Stomach (tissue), 9 donors: ENCODE measurements around the gene CTH. TPM values are rescaled to one million over a fixed set of nuclear protein-coding genes. Genes with fewer than 3 reads are reported as not detected.
"Not testable (repeated sequence)": the region's sequence is repeated elsewhere in the genome, so short reads cannot be mapped to it uniquely, and the experiment has no call there.

Source experiments
- DNase-seq, 2 donors: peaks; one replicate each; pipeline versions ENCODE4 v3.0.0 to v3.0.0-alpha.2; 2013 to 2019
- H3K27ac ChIP-seq, 5 donors: fragments of 200-600 bp in 4 of 5; sonication (generic) in 4 of 5; one replicate each; pipeline ENCODE4 v1.5.1; 2013 to 2019; ENCODE audit warnings: mild to moderate bottlenecking in 1 of 5, moderate library complexity in 1 of 5
- H3K27me3 ChIP-seq, 3 donors: fragments of 200-600 bp; sonication (generic); one replicate each; pipeline ENCODE4 v1.5.1; 2017 to 2019; ENCODE audit warnings: mixed run types in 1 of 3
- H3K36me3 ChIP-seq, 4 donors: fragments of 200-600 bp; sonication (generic); 1 replicate in 3 of 4; 2 replicates in 1 of 4; pipeline ENCODE4 v1.5.1; 2016 to 2019
- H3K4me1 ChIP-seq, 4 donors: fragments of 200-600 bp; sonication (generic); one replicate each; pipeline ENCODE4 v1.5.1; 2016 to 2019
- H3K4me3 ChIP-seq, 4 donors: fragments of 200-600 bp; sonication (generic) in 3 of 4; one replicate each; pipeline ENCODE4 v1.5.1; 2016 to 2019; ENCODE audit warnings: mild to moderate bottlenecking in 1 of 4
- H3K9me3 ChIP-seq, 4 donors: fragments of 200-600 bp; sonication (generic); one replicate each; pipeline ENCODE4 v1.5.1; 2016 to 2019
- EP300 ChIP-seq: sonication (generic); formaldehyde crosslinking; IDR thresholded peaks from one replicate; pipeline ENCODE4 v1.6.1; 2017; ENCODE audit warnings: antibody characterized with exemption
- POLR2A ChIP-seq, 4 donors: fragments of 450-650 bp; IDR thresholded peaks; one replicate each; pipeline ENCODE4 v1.6.1; 2016; ENCODE audit warnings: antibody characterized with exemption in 4 of 4, control low read depth in 2 of 4, mild to moderate bottlenecking in 1 of 4, moderate library complexity in 1 of 4
- POLR2AphosphoS5 ChIP-seq, 3 donors: sonication (generic); formaldehyde crosslinking; IDR thresholded peaks; one replicate each; pipeline ENCODE4 v1.6.1; 2016; ENCODE audit warnings: antibody characterized with exemption in 3 of 3
- WGBS, 5 donors: extraction: QIAGEN DNeasy Blood & Tissue Kit in 3 of 5; methylation state at CpG; one replicate each; pipeline versions ENCODE4 v1.1.5 to v1.1.7; 2013 to 2018; 5-methylcytosine and 5-hydroxymethylcytosine counted together
- intact Hi-C: fragments of 100-400 bp; cut with DNase I; formaldehyde crosslinking; loops from one replicate; pipeline ENCODE4 v1.15.1; 2023; ENCODE audit warnings: low total_unique reads
- polyA plus RNA-seq, 3 donors: library from polyadenylated mRNA; stranded (reverse); fragments of 200-250 nt; gene quantifications; one replicate each; pipeline ENCODE4 v1.2.3, GENCODE V29; 2013
- total RNA-seq, 5 donors: library from RNA; depleted of rRNA; stranded (reverse); fragments of >200 nt; gene quantifications; one replicate each; pipeline versions ENCODE4 v1.1.0 to v1.2.3, GENCODE V29; 2014 to 2016
- TF ChIP-seq, protein P1 (sequence below), 7 experiments: fragments of 450-650 bp in 4 of 7; fragments of 200-600 bp in 3 of 7; sonication (generic) in 3 of 7; IDR thresholded peaks; one replicate each; pipeline ENCODE4 v1.5.1; 2016 to 2019; ENCODE audit warnings: antibody characterized with exemption in 7 of 7, control low read depth in 2 of 7, mild to moderate bottlenecking in 1 of 7
- donor health status: healthy with polysubstance abuse.
- donor health status: Bipolar disorder and iron deficiency.
- donor health status: healthy.

Gene CTH
- total and polyA plus RNA-seq, 8 donors: 0.89 to 16.9 (median 5.6) TPM

DNA sequence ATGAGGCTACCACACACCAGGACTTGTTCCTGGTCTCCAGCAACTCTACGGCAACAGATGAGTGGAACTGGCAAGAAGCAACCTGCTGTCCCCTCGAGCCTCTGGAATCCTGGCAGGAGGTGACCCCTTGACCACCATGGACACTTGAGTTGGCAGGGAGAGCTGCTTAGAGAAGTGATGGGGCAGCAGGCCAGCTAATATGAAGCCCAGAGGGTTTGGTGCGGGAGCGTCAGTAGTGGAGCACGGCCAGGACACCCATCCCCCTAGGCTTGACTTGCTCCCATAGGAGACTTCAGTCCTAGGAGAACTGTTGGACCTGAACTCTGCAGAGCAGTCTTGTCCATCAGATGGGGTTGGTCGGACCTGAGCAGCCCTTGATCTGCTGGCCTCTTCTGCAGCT lies 56.5 kb downstream of the CTH start:
- Histone ChIP-seq H3K27me3 (no peaks in the 10 kb centered on the region), H3K36me3 (no peaks in the 10 kb centered on the region), H3K4me3 (no peak overlapping the region), H3K27ac (no peak overlapping the region), H3K9me3 (no peaks in the 10 kb centered on the region), H3K4me1 (no peaks in the 10 kb centered on the region)
- 58 to 86% (median 80%) methylated on average over 4 to 6 of the region's 6 CpGs for WGBS, 5 donors
- DNase-seq: no peak
- TF ChIP-seq, protein P1, sequence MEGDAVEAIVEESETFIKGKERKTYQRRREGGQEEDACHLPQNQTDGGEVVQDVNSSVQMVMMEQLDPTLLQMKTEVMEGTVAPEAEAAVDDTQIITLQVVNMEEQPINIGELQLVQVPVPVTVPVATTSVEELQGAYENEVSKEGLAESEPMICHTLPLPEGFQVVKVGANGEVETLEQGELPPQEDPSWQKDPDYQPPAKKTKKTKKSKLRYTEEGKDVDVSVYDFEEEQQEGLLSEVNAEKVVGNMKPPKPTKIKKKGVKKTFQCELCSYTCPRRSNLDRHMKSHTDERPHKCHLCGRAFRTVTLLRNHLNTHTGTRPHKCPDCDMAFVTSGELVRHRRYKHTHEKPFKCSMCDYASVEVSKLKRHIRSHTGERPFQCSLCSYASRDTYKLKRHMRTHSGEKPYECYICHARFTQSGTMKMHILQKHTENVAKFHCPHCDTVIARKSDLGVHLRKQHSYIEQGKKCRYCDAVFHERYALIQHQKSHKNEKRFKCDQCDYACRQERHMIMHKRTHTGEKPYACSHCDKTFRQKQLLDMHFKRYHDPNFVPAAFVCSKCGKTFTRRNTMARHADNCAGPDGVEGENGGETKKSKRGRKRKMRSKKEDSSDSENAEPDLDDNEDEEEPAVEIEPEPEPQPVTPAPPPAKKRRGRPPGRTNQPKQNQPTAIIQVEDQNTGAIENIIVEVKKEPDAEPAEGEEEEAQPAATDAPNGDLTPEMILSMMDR (IDR thresholded peaks at IDR 0.05): no peak
- TF ChIP-seq POLR2A (IDR thresholded peaks at IDR 0.05): no peak
- no peak for TF ChIP-seq EP300
- no peak for TF ChIP-seq POLR2AphosphoS5 (IDR thresholded peaks at IDR 0.05)
- intact Hi-C loops: no loop called here

DNA sequence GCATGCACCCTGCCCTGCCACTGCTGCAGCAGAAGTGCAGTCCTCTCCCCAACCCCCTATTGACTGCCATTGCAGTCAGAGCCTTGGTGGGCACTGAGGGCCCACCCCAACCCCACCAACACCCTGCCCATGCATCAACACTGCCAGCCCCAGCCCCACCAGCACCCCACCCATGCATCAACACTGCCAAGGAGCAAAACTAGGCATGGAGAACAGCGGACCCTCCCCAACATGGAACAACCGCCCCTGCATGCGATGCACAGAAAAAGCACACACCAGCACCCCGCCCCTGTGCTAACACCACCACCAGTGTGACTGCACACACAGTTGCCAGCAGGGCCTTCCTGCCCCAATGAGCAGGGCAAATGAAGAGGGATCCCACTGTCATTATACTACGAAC lies 57.1 kb downstream of the CTH start:
- H3K4me3 ChIP-seq: no peak overlapping the region
- no peaks in the 10 kb centered on the region for H3K4me1 ChIP-seq
- H3K36me3 ChIP-seq: no peaks in the 10 kb centered on the region
- no peaks in the 10 kb centered on the region for H3K27me3 ChIP-seq
- no peak for DNase-seq
- WGBS, 5 donors: 68 to 97% (median 94%) methylated on average over 5 of the region's 5 CpGs
- TF ChIP-seq, protein P1 (IDR thresholded peaks at IDR 0.05): no peak
- no peak for TF ChIP-seq EP300
- no peak for TF ChIP-seq POLR2AphosphoS5 (IDR thresholded peaks at IDR 0.05)
- no peak for TF ChIP-seq POLR2A (IDR thresholded peaks at IDR 0.05)
- H3K27ac ChIP-seq: no peak overlapping the region
- no peaks in the 10 kb centered on the region for H3K9me3 ChIP-seq
- intact Hi-C loops: no loop called here

DNA sequence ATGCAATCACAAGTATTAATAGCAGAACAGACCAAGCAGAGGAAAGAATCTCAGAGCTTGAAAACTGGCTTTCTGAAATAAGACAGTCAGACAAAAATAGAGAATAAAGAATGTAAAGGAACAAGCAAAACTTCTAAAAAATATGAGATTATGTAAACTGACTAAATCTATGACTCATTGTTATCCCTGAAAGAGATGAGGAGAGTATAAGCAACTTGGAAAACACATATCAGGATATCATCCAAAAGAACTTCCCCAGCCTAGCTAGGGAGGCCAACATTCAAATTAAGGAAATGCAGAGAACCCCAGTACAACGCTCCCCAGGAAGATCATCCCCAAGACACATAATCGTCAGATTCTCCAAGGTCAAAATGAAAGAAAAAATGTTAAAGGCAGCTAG lies 58.1 kb downstream of the CTH start:
- H3K4me1 ChIP-seq, H3K36me3 ChIP-seq, DNase-seq, H3K4me3 ChIP-seq, intact Hi-C loops, H3K27ac ChIP-seq, H3K9me3 ChIP-seq, H3K27me3 ChIP-seq: not testable (repeated sequence)
- 76 to 87% (median 87%) methylated on average over 2 of the region's 2 CpGs for WGBS, 5 donors

DNA sequence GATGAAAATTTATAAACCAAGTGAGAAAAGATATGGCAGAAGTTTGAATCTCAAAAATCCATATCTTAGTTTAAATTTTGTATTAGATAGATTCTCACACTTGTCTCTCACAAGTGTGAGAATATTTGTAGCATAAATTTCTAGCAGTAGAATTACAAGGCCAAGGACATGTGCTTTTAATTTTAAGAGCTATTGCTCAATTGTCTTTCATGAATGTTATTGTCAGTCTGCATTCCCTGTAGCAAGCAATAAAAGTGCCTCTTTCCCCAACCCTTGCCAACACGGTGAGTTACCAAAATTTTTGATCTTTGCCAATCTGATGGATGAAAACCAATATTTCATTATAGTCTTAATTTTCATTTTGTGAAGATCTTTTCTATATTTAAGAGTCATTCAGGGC lies 64.0 kb downstream of the CTH start:
- WGBS, 5 donors: 82 to 97% (median 92%) methylated on average over 1 of the region's 1 CpG
- Histone ChIP-seq H3K9me3 (no peaks in the 10 kb centered on the region), H3K4me1 (no peaks in the 10 kb centered on the region), H3K36me3 (no peaks in the 10 kb centered on the region), H3K27ac (no peak overlapping the region), H3K27me3 (no peaks in the 10 kb centered on the region), H3K4me3 (no peak overlapping the region)
- TF ChIP-seq, protein P1 (IDR thresholded peaks at IDR 0.05): no peak
- no peak for TF ChIP-seq POLR2A (IDR thresholded peaks at IDR 0.05)
- no peak for TF ChIP-seq POLR2AphosphoS5 (IDR thresholded peaks at IDR 0.05)
- TF ChIP-seq EP300: no peak
- intact Hi-C loops: no loop called here
- DNase-seq: no peak

DNA sequence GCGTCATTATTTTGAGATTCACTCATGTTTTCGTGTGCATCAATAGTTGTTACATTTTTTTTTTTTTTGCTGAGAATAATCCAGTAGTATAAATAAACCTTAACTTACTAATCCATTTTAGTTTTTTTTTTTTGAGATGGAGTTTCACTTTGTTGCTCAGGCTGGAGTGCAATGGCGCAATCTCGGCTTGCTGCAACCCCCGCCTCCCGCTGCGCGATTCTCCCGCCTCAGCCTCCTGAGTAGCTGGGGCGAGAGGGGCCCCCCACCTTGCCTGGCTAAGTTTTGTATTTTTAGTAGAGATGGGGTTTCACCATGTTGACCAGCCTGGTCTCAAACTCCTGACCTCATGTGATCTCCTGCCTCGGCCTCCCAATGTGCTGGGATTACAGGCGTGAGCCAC lies 66.0 kb downstream of the CTH start:
- H3K9me3 ChIP-seq: no peaks in the 10 kb centered on the region
- no peak overlapping the region for H3K4me3 ChIP-seq
- TF ChIP-seq, protein P1 (IDR thresholded peaks at IDR 0.05): no peak
- TF ChIP-seq POLR2A (IDR thresholded peaks at IDR 0.05): no peak
- TF ChIP-seq EP300: no peak
- TF ChIP-seq POLR2AphosphoS5 (IDR thresholded peaks at IDR 0.05): no peak
- intact Hi-C loops: no loop called here
- no peaks in the 10 kb centered on the region for H3K4me1 ChIP-seq
- H3K27me3 ChIP-seq: no peaks in the 10 kb centered on the region
- no peak for DNase-seq
- H3K27ac ChIP-seq: no peak overlapping the region
- 92 to 96% (median 94%) methylated on average over 12 of the region's 12 CpGs for WGBS, 5 donors
- H3K36me3 ChIP-seq: no peaks in the 10 kb centered on the region

DNA sequence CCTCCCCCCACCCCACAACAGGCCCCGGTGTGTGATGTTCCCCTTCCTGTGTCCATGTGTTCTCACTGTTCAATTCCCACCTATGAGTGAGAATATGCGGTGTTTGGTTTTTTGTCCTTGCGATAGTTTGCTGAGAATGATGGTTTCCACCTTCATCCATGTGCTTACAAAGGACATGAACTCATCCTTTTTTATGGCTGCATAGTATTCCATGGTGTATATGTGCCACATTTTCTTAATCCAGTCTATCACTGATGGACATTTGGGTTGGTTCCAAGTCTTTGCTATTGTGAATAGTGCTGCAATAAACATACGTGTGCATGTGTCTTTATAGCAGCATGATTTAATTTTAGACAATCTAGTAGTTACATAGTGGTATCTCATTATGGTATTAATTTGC lies 66.8 kb downstream of the CTH start:
- H3K27ac ChIP-seq, H3K36me3 ChIP-seq, H3K9me3 ChIP-seq, H3K4me3 ChIP-seq, H3K27me3 ChIP-seq, intact Hi-C loops, DNase-seq, H3K4me1 ChIP-seq: not testable (repeated sequence)
- 88 to 97% (median 92%) methylated on average over 3 to 4 of the region's 4 CpGs for WGBS, 5 donors
